GM21737 (cell line): ENCODE results near the gene PCDHGA11.
"Not testable (repeated sequence)": the region's sequence is repeated elsewhere in the genome, so short reads cannot be mapped to it uniquely, and the experiment has no call there.

Experiments used
- ATAC-seq: cut with Tn5 transposase; IDR thresholded peaks from one replicate; pipeline ENCODE4 v1.9.1; 2021; ENCODE audit warnings: mild to moderate bottlenecking, moderate library complexity; ENCODE audit not compliant: unreplicated experiment

PCDHGA11 gene

DNA sequence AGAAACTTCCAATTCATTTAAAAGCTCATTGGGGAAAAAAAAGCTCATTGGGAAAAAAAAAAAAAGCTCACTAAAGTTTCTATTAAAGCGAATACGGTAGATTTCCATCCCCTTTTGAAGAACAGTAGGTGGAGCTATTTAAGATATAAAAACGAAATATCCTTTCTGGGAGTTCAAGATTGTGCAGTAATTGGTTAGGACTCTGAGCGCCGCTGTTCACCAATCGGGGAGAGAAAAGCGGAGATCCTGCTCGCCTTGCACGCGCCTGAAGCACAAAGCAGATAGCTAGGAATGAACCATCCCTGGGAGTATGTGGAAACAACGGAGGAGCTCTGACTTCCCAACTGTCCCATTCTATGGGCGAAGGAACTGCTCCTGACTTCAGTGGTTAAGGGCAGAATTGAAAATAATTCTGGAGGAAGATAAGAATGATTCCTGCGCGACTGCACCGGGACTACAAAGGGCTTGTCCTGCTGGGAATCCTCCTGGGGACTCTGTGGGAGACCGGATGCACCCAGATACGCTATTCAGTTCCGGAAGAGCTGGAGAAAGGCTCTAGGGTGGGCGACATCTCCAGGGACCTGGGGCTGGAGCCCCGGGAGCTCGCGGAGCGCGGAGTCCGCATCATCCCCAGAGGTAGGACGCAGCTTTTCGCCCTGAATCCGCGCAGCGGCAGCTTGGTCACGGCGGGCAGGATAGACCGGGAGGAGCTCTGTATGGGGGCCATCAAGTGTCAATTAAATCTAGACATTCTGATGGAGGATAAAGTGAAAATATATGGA lies 9.7 kb downstream of the PCDHGA11 start, which contains the start of gene PCDHGA12:
PCDHGA12 (plus strand) TSS at position 176 of the 782 bp plus-strand sequence; CDS start at position 429, 253 bp downstream.
- ATAC-seq: peak; percentile 81

DNA sequence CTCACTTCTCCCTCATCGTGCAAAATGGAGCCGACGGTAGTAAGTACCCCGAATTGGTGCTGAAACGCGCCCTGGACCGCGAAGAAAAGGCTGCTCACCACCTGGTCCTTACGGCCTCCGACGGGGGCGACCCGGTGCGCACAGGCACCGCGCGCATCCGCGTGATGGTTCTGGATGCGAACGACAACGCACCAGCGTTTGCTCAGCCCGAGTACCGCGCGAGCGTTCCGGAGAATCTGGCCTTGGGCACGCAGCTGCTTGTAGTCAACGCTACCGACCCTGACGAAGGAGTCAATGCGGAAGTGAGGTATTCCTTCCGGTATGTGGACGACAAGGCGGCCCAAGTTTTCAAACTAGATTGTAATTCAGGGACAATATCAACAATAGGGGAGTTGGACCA lies 10.4 kb downstream of the PCDHGA11 start:
- ATAC-seq: no peak

DNA sequence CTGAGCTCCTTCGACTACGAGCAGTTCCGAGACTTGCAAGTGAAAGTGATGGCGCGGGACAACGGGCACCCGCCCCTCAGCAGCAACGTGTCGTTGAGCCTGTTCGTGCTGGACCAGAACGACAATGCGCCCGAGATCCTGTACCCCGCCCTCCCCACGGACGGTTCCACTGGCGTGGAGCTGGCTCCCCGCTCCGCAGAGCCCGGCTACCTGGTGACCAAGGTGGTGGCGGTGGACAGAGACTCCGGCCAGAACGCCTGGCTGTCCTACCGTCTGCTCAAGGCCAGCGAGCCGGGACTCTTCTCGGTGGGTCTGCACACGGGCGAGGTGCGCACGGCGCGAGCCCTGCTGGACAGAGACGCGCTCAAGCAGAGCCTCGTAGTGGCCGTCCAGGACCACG lies 11.5 kb downstream of the PCDHGA11 start:
- not testable (repeated sequence) for ATAC-seq

DNA sequence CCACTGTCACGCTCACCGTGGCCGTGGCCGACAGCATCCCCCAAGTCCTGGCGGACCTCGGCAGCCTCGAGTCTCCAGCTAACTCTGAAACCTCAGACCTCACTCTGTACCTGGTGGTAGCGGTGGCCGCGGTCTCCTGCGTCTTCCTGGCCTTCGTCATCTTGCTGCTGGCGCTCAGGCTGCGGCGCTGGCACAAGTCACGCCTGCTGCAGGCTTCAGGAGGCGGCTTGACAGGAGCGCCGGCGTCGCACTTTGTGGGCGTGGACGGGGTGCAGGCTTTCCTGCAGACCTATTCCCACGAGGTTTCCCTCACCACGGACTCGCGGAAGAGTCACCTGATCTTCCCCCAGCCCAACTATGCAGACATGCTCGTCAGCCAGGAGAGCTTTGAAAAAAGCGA lies 11.9 kb downstream of the PCDHGA11 start:
- ATAC-seq: not testable (repeated sequence)

DNA sequence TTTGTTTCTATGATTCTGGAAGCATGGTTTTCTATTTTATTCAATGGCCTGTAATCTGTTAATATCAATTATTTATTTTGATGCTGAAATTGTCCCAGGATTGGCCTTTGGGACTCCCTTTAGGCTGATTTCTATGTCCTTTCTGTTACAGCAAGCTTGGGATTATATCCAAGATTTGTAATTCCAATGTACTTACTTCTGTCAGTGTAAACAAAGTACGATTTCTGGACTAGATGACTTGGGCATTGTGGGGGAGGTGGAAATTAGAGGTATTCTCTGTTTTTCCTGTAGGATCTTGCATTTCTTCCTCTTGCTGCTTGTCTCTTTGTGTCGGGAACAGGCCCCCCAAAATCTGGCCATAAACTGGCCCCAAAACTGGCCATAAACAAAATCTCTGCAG lies 13.2 kb downstream of the PCDHGA11 start:
- ATAC-seq: no peak

DNA sequence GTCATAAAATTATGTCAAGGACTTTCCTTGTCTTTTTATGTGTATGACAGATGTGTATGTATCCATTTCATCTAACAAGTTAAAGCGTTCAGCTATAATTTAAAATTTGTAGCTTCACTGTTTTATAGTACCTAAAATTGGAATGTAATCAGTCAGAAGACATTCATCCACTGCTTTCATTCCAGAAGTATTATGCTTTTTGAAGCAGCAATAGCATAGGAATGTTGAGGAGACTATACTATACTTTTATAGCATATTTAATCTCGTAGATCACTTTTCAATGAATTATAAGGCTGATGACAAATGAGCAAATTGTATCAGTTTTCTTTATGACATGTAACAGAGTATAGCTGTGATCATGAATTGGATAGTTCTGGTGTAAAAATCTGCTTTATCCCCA lies 16.4 kb downstream of the PCDHGA11 start:
- ATAC-seq: no peak

DNA sequence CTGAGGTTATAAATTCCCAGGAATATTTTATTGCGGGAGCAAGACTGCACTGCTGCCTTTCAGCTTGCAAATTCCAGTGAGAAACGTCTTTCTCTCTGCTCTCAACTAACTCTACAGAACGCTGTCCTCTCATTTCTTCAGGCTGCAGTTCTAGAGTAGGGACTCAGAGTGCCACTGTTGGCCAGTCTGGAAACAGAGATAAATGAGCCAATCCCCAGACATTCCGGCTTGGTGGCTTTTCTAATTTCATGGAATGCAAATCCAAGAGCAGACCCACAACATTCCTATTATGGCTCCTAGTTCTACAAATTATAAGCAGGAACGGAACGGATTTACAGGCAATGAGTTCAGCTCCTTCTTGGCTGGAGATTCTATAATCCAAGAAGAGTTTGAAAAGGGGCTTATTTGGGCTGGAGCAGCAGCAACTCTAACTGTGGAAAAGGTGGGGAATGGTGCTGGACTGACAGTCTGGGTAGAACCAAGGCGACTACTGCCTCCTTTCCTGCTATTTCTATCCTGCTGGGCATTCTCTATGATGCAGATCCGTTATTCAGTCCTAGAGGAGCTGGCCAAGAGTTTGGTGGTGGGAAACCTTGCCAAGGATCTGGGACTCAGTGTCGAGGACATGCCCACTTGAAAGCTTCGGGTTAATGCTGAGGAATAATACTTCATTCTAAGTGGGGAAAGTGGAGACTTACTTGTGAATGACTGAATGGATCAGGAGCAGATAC lies 18.7 kb downstream of the PCDHGA11 start:
- ATAC-seq: no peak

DNA sequence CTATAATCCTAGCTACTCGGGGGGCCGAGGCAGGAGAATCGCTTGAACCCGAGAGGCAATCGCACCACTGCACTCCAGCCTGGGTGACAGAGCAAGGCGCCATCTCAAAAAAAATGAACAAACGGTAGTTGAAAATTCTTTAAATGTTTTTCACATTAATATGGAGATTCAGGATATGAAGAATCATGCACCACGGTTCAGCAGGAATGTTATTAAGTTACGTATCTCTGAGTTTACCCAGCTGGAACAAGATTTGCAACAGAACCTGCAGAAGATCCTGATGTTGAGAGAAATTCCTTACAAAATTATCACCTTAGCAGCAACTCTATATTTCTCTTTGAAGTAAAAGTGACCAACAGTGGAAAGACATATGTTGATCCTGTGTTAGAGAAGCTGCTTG lies 19.5 kb downstream of the PCDHGA11 start:
- ATAC-seq: no peak

DNA sequence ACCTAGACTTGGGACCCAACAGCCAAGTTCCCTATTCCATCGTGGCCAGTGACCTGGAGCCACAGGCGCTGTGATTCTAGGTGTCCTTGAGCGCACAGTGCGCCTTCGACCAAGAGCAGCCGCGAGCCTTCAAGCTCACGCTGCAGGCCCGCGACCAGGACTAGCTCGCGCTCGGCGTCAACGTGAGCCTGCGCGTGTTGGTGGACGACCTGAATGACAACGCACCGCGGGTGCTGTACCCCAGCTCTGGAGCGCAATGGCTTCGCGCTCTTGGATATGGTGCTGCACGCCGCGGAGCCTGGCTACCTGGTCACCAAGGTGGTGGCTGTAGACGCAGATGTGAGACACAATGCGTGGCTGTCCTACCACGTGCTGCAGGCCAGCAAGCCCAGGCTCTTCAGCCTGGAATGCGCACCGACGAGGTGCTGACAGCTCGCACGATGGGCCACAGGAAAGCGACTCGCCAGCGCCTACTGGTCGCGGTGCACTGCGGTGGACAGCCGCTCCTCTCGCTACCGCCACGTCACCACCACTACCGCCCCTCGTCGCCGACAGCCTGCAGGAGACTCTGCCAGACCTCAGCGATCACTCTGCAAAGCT lies 20.8 kb downstream of the PCDHGA11 start:
- ATAC-seq: no peak

DNA sequence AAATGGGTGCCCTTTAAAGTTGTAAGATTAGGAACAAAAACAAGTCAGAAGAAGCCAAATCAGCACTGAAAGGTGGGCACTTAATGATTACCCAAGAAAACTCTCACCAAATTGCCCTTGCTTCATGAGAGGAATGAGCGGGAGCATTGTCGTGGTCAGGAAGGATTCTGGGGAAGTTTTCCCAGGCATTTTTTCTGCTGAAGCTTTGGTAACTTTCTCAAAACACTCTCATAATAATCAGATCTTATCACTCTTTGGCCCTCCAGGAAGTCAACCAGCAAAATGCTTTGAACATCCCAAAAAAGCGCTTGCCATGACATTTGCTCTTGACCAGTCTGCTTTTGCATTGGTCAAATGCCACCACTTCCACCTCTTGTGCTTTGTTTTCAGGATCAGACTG lies 44.5 kb downstream of the PCDHGA11 start:
- ATAC-seq: no peak
